Activated effector memory CD4-positive, alpha-beta T cell treated with anti-CD3 and anti-CD28 coated beads, Interleukin-2, amount 50 U/mL, for 16 hours (primary cell): ENCODE results near the gene PTPN3.
"Not testable (repeated sequence)": the region's sequence is repeated elsewhere in the genome, so short reads cannot be mapped to it uniquely, and the experiment has no call there.

Source experiments
- DNase-seq: peaks from one replicate; pipeline ENCODE4 v3.0.0-alpha.2; 2020

The PTPN3 gene

DNA sequence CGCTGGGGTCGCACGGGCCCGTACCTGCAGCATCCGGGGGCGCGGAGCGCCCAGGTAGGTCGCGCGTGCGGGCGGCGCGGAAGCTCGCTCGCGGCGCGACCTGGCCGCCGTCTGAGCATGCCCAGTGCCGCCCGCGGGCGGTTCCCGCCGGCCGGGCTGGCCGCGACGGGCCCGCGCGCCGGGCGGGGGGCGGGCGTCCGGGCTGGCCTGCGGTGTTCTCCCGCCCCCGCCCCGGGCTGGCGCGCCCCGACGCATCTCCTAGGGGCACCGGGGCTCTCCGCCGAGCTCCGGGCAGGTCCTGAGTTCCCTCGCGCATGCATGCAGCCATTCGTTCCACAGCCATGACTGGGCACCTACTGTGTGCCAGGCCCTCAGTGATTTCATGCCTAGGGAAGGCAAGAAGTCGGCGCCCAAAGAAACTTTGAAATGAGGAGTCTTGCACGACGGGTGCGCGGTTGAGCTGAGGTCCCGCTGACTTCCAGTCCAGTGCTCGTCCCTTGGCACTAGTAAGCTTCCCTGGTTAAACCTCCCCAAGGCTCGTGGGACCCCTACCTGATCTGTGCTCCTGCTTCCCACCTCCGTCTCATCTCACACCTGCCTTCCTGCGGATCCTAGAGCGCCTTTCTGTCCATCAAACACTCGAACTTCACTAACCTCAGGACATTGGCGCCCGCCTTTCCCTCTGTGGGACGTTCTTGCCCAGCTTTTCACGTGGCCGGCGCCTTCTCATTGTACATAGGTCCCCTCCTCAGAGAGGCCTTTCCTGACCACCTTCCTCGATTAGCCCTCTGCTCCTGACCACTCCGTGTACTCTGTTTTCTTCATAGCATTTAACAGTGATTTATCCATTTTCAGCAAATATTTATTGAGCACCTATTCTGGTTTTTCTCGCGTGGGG lies at the start of gene PTPN3:
PTPN3 (minus strand) TSS at position 113 of the 898 bp plus-strand sequence. CDS start 34,873 bp downstream, outside the sequence.
- DNase-seq, result no peak

GRCh38 chr9:109544954-109545353 lies 46.8 kb upstream of the PTPN3 start:
- not testable (repeated sequence) for DNase-seq

DNA sequence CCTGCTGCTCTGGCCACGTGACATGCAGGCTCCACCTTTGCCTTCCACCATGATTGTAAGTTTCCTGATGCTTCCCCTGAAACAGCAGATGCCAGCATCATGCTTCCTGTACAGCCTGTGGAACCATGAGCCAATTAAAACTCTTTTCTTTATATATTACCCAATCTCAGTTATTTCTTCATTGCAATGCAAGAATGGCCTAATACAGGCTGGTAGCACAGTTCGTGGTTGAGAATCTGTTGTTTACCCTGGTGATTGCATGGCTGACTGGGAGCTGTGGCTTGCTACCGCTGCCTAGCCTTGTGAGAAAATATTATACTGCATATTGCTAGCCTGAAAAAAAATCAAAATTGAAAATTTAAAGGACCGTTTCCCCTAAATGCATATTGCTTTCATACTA lies 44.8 kb upstream of the PTPN3 start:
- DNase-seq, result no peak

DNA sequence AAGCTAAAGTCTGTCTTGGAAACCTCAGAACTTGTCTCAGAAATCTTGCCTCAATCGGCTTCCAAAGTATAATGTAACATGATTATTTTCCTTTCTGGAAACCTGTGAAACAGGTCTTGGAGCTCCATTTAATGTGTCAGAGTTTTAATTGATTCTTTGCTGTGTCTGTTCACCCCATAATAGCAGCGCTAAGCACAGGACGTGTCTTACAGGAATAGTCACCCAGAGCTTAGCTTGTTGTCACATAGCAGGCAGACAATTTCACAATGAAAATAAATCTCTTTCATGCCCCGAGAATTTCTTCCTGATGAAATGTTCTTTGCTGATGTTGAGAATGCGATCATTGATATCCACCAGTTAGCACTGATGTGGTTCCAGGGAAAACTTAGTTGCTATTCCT lies 40.2 kb upstream of the PTPN3 start:
- DNase-seq, result no peak

- DNase-seq, result no peak
These were observed 39.2 kb upstream of the PTPN3 start for GRCh38 chr9:109537288-109537687.

- DNase-seq, result no peak
These were observed 38.8 kb upstream of the PTPN3 start for GRCh38 chr9:109536859-109537258.

- no peak for DNase-seq
These were observed 37.3 kb upstream of the PTPN3 start for GRCh38 chr9:109535365-109535764.

DNA sequence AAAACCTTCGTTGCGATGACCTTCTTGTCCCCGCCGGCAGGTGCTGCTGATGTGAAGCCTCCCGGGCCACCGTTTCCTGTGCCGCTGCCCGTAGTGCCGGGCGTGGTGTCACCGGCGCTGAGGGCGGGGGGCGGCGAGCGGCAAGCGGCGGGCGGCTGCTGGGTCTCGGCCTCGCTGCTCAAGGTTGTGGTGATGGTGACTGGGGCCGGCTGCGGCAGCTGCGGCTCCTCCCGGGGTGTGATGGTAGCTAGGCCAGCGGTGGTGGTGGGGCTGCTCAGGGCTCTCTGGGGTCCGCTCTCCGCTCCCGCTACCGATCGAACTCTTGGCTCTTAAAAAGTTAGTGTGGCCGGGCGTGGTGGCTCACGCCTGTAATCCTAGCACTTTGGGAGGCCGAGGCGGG lies 36.0 kb upstream of the PTPN3 start:
- DNase-seq, result no peak

DNA sequence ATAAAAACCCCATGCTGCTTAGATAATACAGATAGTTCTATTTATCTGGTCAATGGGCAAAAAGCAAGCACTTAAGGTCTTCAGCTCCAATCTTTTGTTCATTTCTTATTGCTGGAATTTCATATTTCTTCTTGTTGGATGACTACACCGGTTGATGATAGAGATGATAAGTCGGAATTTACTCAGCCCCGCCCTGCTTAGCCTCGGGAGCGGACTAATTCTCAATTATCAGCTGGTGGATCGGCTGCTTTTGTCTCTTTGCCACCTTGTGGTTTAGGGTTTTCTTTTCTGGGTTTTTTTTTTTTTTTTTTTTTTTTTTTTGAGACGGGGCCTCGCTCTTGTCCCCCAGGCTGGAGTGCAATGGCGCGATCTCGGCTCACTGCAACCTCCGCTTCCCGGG lies 34.5 kb upstream of the PTPN3 start:
- DNase-seq, result not testable (repeated sequence)

DNA sequence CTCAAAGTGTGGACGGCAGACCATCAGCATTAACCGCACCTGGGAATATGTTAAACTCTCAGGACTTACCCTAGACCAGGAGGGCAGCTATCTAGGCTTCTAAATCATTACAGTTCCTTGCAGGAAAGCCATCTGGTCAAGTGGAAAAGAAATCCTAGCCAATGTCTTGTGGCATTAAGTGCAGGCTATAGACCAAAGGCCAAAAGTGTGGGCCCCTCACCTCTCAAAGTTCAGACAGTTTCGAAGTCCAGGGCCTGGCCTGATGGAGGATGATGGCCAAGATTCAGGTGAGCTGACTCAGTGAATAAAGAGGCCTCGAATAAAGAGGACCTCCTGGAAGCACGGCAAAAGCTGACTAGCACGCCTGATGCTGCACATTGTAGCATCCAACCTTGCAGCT lies 24.0 kb upstream of the PTPN3 start:
- no peak for DNase-seq

DNA sequence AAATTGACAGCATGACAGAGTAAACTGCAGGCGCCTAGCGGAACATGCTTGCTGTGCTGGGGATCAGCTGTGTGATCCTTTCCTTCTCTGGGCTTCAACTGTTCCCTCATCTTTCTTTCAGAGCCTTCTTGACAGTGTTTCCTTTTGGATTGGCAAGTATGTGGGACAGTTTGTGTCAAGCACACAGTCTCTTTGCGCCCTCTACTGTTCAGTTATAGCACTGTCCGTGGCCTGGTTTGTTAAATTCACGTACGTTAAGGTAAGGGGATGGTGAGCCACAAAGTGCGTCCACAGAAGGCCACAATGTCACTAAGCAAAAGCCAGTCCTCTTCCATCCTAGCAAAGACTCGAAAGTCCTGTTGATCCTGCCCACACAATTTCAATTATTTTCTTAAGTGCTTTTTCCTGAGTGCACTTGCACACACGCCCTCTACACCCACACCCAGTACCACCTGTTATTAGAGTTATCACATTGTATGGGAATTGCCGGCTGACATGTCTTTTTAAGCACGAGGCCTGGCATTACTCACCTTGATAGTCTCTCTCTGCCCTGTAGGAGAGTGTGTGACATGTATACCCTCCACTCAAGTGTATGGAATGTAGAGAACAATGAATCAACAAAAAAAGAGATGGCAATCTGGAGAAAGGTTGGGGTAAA lies 22.5 kb upstream of the PTPN3 start:
- no peak for DNase-seq

GRCh38 chr9:109519366-109519765 lies 21.3 kb upstream of the PTPN3 start:
- DNase-seq, result no peak

DNA sequence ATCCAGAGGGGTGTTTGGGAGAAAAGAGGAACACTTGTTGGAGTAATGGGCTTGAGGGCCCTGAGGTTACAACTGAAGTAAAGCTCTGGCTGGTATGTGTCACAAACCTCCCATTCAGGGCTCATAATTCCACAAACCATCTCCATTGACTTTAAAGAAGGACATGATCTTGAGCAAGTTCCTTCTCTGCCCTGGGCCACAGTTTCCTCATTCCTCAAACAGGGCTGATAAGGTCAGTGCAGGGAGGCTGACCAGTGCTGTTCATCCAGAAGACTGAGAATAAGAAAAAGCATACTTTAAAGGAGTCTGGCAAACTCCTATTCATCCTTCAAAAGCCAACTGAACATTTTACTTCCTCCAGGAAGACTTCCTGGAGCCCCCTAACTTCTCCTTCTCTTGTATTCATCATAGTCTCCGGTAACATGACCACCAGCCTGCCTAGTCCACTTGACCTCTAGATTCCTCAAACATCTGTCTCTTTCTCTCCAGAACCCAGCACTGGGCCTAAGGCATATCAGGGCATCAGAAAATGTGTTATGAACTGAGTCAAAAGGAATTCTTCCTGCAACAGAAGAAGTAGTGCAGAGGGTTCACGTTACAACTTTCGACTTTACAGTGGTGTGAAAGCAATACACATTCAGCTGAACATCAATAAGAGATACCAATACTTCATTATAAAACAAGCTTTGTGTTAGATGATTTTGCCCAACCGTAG lies 20.7 kb upstream of the PTPN3 start:
- DNase-seq, result no peak

DNA sequence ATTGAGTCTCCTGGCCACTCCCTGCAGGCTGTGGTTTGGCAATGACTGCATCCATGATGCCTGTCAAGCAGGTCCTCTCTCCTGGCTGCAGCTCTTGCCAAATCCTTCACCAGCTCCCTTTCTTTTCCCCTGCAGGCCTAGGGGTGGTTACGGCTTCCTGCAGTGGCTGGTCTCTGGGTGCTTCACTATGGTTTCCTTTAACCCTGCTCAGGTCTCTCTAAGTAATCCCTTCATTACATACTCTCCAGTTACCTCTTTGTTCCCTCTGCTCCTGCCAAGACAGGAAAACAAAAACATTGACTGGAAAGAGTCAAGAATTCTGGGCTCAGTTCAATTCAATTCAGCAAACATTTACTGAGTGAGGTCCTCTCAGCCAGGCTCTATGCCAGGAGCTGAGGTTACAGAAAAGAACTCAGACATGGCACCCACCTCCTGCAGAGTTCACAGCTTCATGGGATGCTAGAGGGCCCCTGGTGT lies 19.8 kb upstream of the PTPN3 start:
- no peak for DNase-seq

DNA sequence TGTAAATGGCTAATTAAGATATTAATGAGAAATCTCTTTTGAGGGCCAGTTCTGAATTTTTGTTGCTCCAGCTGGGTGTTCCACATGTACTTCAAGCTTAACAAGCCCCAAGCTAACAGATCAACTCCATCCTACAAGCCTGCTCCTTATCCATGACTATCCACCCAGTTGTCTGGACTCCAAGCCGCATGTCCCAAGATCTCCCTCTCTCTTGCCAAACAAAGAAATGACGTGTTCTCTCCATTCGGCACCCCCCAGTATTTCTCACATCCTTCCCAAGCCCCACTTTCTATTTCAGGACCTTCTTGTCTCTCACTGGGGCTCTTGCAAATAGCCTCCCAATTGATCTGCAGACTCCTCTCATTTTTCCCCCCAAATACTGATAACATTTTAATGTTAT lies 15.8 kb upstream of the PTPN3 start:
- no peak for DNase-seq

DNA sequence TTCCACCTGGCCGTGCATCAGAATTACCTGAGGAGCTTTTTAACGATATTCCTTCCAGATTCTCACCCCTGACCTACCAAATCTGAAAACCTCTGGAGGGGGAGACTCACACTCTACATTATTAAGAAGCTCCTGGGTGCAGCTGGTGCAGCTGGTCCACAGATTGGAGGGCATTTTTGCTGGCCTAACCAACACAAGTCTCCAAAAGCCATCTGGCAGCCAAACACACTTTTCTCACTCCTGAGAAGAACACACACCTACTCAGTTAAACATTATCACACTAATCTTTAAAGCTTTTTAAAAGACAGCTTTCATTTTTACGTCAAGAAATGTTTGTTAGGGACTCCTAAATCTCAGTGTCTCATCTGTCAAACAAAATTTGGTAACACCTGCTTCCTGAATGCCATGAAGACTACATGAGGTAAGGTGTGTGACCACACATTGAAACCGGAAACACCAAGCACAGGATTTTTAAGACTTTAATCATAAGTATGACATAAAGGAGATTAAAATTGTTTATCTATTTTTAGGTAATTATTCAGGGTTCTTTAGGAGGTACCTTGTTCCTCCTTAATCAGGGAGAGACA lies 14.2 kb upstream of the PTPN3 start:
- DNase-seq, result no peak

DNA sequence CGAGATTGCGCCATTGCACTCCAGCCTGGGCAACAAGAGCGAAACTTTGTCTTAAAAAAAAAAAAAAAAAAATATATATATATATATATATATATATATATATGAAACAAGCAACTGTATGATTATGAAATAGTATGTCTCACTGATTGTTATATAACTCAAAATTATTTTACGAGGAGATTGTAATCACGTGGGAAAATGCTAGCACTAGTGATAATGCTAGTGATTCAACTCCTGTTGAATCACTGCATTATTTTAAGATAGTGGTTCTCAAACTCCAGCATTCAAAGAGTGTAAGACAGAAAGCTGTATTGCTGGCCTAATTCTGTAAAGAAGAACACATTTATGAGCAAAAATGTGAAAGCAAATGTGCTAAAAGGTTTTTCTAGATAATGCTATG lies 12.4 kb upstream of the PTPN3 start:
- DNase-seq, result no peak

DNA sequence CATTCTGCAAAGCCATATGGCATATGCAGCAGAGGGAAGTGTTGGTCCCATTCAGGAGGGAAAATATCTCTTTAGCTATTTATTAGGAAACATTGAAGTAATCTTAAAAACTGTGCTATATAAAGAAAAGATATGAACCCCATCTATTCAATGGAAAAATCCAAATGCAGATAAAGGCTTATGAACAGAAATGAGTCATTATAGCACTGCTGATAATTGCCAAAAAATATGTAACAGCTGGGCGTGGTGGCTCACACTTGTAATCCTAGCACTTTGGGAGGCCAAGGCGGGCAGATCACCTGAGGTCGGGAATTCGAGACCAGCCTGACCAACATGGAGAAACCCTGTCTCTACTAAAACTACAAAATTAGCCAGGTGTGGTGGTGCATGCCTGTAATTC lies 11.9 kb upstream of the PTPN3 start:
- not testable (repeated sequence) for DNase-seq

GRCh38 chr9:109509611-109510010 lies 11.5 kb upstream of the PTPN3 start:
- DNase-seq, result no peak

DNA sequence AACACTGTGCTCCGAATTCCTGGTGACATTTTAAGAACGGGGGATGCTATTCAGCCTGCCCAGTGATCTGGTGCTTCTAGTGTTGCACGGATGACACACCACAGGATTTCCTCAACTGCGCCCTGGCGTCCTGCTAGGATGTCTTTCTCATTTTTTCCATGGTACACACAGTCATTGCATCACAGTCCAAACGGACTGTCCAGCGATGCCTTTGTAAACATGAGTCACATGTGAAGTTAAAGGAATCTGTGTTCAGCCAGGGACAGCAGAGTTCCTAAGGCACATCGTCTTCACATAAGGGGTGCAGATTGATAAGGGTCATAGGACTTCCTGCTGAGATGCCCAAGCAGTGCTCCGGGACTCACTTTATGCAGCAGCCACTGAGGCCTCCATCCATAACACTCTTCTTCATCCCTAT lies 9.3 kb upstream of the PTPN3 start:
- DNase-seq, result no peak

DNA sequence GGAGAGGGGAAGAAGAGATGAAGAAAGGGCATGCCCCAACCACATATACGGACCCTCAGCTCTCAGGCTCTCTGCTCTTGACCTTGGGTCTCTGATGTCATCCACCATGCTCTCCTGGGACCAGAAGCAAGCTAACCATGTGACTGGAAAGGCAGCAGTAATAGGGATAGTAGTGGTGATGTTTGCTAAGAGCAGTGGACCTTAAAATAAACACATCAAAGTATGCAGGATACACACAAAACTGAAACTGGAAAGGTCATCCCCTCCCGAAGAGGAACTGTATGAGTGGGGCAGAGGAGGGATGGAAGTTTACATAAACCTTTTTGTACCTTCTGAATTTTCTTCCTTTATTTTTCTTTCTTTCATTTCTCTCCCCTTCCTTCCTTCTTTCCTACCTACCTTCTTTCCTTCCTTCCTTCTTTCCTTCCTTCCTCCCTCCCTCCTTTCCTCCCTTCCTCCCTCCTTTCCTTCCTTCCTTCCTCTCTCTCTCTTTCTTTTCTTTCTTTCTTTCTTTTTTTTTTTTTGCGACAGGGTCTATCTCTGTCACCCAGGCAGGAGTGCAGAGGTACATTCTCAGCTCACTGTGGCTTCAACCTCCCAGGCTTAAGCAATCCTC lies 8.1 kb upstream of the PTPN3 start:
- DNase-seq, result no peak

DNA sequence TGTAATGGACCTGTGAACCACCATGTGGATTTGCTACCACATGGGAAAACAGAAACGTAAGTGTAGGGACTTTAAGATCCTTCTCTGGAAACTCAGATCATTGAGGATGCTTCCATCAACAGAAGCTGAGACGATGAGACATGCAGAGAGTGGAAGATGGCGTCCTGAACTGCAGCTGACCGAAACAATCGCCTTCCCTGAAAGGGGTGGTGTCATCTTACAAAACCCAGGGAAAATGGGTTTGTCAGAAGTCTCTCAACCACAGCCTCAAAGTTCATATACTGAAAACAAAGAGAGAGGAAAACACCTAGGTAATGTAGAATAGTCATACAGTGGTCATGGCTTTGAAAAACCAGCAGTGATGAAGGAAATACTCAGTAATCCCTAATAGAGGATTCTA lies 6.6 kb upstream of the PTPN3 start:
- DNase-seq, result no peak
